ENCODE results near the gene SPATA31D1. TPM values are rescaled to one million over a fixed set of nuclear protein-coding genes. Genes with fewer than 3 reads are reported as not detected.

SPATA31D1 gene
- total RNA-seq, 2 donors from 2014 or later = not detected

- no peaks in the 10 kb centered on the region for H3K27me3 ChIP-seq (replicated peaks; ENCODE audit: insufficient read depth)
- TF ChIP-seq CTCF (IDR thresholded peaks at IDR 0.05) = no peak
- ATAC-seq (ENCODE audit: insufficient number of reproducible peaks, low FRiP score, low read depth) = no peak
- no peaks in the 10 kb centered on the region for H3K36me3 ChIP-seq
- no peaks in the 10 kb centered on the region for H3K9me3 ChIP-seq
- H3K4me1 ChIP-seq (ENCODE audit: control insufficient read depth in 1 of 2, low read depth in 2 of 2) = no peaks in the 10 kb centered on the region
- DNase-seq (ENCODE audit: low spot score) = no peak
- H3K27ac ChIP-seq = no peak overlapping the region
- H3K4me3 ChIP-seq = no peak overlapping the region
Observed at GRCh38 chr9:81989700-81990099, 1.1 kb downstream of the SPATA31D1 start.

GRCh38 chr9:81993656-81994055, 5.1 kb downstream of the SPATA31D1 start:
- ATAC-seq (ENCODE audit: insufficient number of reproducible peaks, low FRiP score, low read depth) = no peak
- Histone ChIP-seq H3K27me3 (replicated peaks; ENCODE audit: insufficient read depth) (no peaks in the 10 kb centered on the region), H3K27ac (no peak overlapping the region), H3K4me1 (ENCODE audit: control insufficient read depth in 1 of 2, low read depth in 2 of 2) (no peaks in the 10 kb centered on the region), H3K9me3 (no peaks in the 10 kb centered on the region), H3K4me3 (no peak overlapping the region), H3K36me3 (no peaks in the 10 kb centered on the region)
- no peak for TF ChIP-seq CTCF (IDR thresholded peaks at IDR 0.05)
- DNase-seq (ENCODE audit: low spot score) = no peak

GRCh38 chr9:81999806-82000205, 11.2 kb downstream of the SPATA31D1 start:
- H3K27ac ChIP-seq = no peak overlapping the region
- no peaks in the 10 kb centered on the region for H3K27me3 ChIP-seq (replicated peaks; ENCODE audit: insufficient read depth)
- TF ChIP-seq CTCF (IDR thresholded peaks at IDR 0.05) = no peak
- H3K9me3 ChIP-seq = no peaks in the 10 kb centered on the region
- no peak for ATAC-seq (ENCODE audit: insufficient number of reproducible peaks, low FRiP score, low read depth)
- no peak overlapping the region for H3K4me3 ChIP-seq
- no peak for DNase-seq (ENCODE audit: low spot score)
- H3K4me1 ChIP-seq (ENCODE audit: control insufficient read depth in 1 of 2, low read depth in 2 of 2) = no peaks in the 10 kb centered on the region
- no peaks in the 10 kb centered on the region for H3K36me3 ChIP-seq

GRCh38 chr9:82010711-82011110, 22.1 kb downstream of the SPATA31D1 start:
- TF ChIP-seq CTCF (IDR thresholded peaks at IDR 0.05) = no peak
- Histone ChIP-seq H3K4me1 (ENCODE audit: control insufficient read depth in 1 of 2, low read depth in 2 of 2) (no peaks in the 10 kb centered on the region), H3K27me3 (replicated peaks; ENCODE audit: insufficient read depth) (no peaks in the 10 kb centered on the region), H3K9me3 (no peaks in the 10 kb centered on the region), H3K36me3 (no peaks in the 10 kb centered on the region), H3K4me3 (no peak overlapping the region), H3K27ac (no peak overlapping the region)
- no peak for DNase-seq (ENCODE audit: low spot score)
- ATAC-seq (ENCODE audit: insufficient number of reproducible peaks, low FRiP score, low read depth) = no peak

GRCh38 chr9:82011133-82011532, 22.6 kb downstream of the SPATA31D1 start:
- Histone ChIP-seq H3K9me3 (no peaks in the 10 kb centered on the region), H3K4me1 (ENCODE audit: control insufficient read depth in 1 of 2, low read depth in 2 of 2) (no peaks in the 10 kb centered on the region), H3K4me3 (no peak overlapping the region), H3K36me3 (no peaks in the 10 kb centered on the region), H3K27me3 (replicated peaks; ENCODE audit: insufficient read depth) (no peaks in the 10 kb centered on the region), H3K27ac (no peak overlapping the region)
- ATAC-seq (ENCODE audit: insufficient number of reproducible peaks, low FRiP score, low read depth) (no peak), DNase-seq (ENCODE audit: low spot score) (no peak)
- TF ChIP-seq CTCF (IDR thresholded peaks at IDR 0.05) = no peak
